GM23338 (cell line): ENCODE data around the gene MFAP3L.

Experiments used
- CREB1 ChIP-seq: fragments of 250-450 bp; sonication (Bioruptor Pico); IDR thresholded peaks from 2 replicates; pipeline ENCODE4 v1.5.0; 2020; ENCODE audit warnings: low read depth, mild to moderate bottlenecking, moderate library complexity
- CTCF ChIP-seq, 2 experiments: fragments of 200-600 bp in 1 of 2; sonication (generic) in 1 of 2; conservative IDR thresholded peaks; 2 replicates each; pipeline versions ENCODE4 v1.5.1 to v1.6.1; 2016 to 2017; ENCODE audit warnings: antibody characterized with exemption in 2 of 2, low read depth in 2 of 2, mild to moderate bottlenecking in 2 of 2, moderate library complexity in 1 of 2
- EZH2 ChIP-seq: fragments of 200-600 bp; sonication (generic); IDR thresholded peaks from one replicate; pipeline ENCODE4 v1.8.0; 2017; ENCODE audit warnings: antibody characterized with exemption, mild to moderate bottlenecking, low read depth; ENCODE audit not compliant: unreplicated experiment
- EZH2phosphoT487 ChIP-seq: fragments of 200-600 bp; sonication (generic); IDR thresholded peaks from one replicate; pipeline ENCODE4 v1.8.1; 2018; ENCODE audit warnings: antibody characterized with exemption; ENCODE audit not compliant: unreplicated experiment
- JUNB ChIP-seq: IDR thresholded peaks from one replicate; pipeline ENCODE4 v1.6.1; 2016; ENCODE audit warnings: antibody characterized with exemption; ENCODE audit not compliant: unreplicated experiment
- NANOG ChIP-seq: IDR thresholded peaks from 2 replicates; pipeline ENCODE4 v1.6.1; 2016; ENCODE audit warnings: antibody characterized with exemption, borderline replicate concordance
- POLR2AphosphoS5 ChIP-seq: IDR thresholded peaks from 2 replicates; pipeline ENCODE4 v1.6.1; 2016; ENCODE audit warnings: antibody characterized with exemption, low read depth
- STAT1 ChIP-seq: IDR thresholded peaks from one replicate; pipeline ENCODE4 v1.6.1; 2016; ENCODE audit warnings: antibody characterized with exemption; ENCODE audit not compliant: unreplicated experiment
- ZNF114 ChIP-seq: fragments of 250-450 bp; sonication (Bioruptor Pico); IDR thresholded peaks from 2 replicates; pipeline ENCODE4 v1.5.0; 2020; ENCODE audit warnings: mild to moderate bottlenecking, moderate library complexity
- ZNF331 ChIP-seq: fragments of 250-450 bp; sonication (Bioruptor Pico); IDR thresholded peaks from 2 replicates; pipeline ENCODE4 v1.5.0; 2020; ENCODE audit warnings: low read depth, mild to moderate bottlenecking, moderate library complexity
- TF ChIP-seq, protein P1 (sequence below): IDR thresholded peaks from one replicate; pipeline ENCODE4 v1.6.1; 2018; ENCODE audit warnings: antibody characterized with exemption; ENCODE audit not compliant: unreplicated experiment
- TF ChIP-seq, protein P2 (sequence below): IDR thresholded peaks from 2 replicates; pipeline ENCODE4 v1.6.1; 2016; ENCODE audit warnings: antibody characterized with exemption

- TF ChIP-seq EZH2phosphoT487 = no peak
- TF ChIP-seq CTCF (conservative IDR thresholded peaks at IDR 0.05; ENCODE audit: low read depth in 2 of 2) = no peak
- no peak for TF ChIP-seq CREB1 (CRISPR knock-in tag)
- no peak for TF ChIP-seq EZH2
- TF ChIP-seq JUNB = no peak
- no peak for TF ChIP-seq STAT1
- TF ChIP-seq, protein P1, sequence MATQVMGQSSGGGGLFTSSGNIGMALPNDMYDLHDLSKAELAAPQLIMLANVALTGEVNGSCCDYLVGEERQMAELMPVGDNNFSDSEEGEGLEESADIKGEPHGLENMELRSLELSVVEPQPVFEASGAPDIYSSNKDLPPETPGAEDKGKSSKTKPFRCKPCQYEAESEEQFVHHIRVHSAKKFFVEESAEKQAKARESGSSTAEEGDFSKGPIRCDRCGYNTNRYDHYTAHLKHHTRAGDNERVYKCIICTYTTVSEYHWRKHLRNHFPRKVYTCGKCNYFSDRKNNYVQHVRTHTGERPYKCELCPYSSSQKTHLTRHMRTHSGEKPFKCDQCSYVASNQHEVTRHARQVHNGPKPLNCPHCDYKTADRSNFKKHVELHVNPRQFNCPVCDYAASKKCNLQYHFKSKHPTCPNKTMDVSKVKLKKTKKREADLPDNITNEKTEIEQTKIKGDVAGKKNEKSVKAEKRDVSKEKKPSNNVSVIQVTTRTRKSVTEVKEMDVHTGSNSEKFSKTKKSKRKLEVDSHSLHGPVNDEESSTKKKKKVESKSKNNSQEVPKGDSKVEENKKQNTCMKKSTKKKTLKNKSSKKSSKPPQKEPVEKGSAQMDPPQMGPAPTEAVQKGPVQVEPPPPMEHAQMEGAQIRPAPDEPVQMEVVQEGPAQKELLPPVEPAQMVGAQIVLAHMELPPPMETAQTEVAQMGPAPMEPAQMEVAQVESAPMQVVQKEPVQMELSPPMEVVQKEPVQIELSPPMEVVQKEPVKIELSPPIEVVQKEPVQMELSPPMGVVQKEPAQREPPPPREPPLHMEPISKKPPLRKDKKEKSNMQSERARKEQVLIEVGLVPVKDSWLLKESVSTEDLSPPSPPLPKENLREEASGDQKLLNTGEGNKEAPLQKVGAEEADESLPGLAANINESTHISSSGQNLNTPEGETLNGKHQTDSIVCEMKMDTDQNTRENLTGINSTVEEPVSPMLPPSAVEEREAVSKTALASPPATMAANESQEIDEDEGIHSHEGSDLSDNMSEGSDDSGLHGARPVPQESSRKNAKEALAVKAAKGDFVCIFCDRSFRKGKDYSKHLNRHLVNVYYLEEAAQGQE = no peak
- TF ChIP-seq POLR2AphosphoS5 = no peak
- TF ChIP-seq ZNF331 (CRISPR knock-in tag) = no peak
- no peak for TF ChIP-seq ZNF114 (CRISPR knock-in tag)
- TF ChIP-seq, protein P2, sequence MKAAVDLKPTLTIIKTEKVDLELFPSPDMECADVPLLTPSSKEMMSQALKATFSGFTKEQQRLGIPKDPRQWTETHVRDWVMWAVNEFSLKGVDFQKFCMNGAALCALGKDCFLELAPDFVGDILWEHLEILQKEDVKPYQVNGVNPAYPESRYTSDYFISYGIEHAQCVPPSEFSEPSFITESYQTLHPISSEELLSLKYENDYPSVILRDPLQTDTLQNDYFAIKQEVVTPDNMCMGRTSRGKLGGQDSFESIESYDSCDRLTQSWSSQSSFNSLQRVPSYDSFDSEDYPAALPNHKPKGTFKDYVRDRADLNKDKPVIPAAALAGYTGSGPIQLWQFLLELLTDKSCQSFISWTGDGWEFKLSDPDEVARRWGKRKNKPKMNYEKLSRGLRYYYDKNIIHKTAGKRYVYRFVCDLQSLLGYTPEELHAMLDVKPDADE = no peak
- no peak for TF ChIP-seq NANOG
Observed at GRCh38 chr4:169993531-169993930, 32.7 kb downstream of the MFAP3L start.
